NOMO-1 treated with DMSO at 0.1 percent for 48 hours (cell line): ENCODE measurements around the gene VWA1.
"Not testable (repeated sequence)": the region's sequence is repeated elsewhere in the genome, so short reads cannot be mapped to it uniquely, and the experiment has no call there.

Source experiments
- DNase-seq: peaks from one replicate; lab custom pipeline; 2025; ENCODE audit not compliant: unreplicated experiment; lab: John Stamatoyannopoulos, UW

Gene VWA1

DNA sequence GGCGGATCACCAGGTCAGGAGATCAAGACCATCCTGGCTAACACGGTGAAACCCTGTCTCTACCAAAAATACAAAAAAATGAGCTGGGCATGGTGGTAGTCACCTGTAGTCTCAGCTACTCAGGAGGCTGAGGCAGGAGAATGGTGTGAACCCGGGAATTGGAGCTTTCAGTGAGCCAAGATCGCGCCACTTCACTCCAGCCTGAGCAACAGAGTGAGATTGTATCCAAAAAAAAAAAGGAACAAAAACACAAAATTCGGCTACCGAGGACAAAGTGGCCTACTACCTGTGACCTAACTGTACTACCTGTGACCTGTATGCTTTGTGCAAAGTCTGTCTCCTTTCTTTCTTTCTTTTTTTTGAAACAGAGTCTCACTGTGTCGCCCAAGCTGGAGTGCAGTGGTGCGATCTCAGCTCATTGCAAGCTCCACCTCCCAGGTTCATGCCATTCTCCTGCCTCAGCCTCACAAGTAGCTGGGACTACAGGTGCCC is 32.5 kb upstream of the VWA1 start:
- not testable (repeated sequence) for DNase-seq

DNA sequence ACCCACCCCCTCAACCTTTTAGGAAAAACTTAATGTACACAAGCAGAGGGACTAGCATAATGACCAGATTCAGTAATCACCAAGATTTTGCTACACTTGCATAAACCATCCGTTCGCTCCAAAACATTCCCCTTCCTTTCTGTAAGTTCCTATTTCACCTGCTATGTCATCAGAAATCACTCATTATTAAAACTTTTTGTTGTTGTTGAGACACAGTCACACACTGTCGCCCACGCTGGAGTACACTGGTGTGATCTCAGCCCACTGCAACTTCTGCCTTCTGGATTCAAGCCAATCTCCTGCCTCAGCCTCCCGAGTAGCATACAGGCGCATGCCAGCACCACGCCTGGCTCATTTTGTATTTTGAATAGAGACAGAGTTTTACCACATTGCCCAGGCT is 31.8 kb upstream of the VWA1 start:
- no peak for DNase-seq

DNA sequence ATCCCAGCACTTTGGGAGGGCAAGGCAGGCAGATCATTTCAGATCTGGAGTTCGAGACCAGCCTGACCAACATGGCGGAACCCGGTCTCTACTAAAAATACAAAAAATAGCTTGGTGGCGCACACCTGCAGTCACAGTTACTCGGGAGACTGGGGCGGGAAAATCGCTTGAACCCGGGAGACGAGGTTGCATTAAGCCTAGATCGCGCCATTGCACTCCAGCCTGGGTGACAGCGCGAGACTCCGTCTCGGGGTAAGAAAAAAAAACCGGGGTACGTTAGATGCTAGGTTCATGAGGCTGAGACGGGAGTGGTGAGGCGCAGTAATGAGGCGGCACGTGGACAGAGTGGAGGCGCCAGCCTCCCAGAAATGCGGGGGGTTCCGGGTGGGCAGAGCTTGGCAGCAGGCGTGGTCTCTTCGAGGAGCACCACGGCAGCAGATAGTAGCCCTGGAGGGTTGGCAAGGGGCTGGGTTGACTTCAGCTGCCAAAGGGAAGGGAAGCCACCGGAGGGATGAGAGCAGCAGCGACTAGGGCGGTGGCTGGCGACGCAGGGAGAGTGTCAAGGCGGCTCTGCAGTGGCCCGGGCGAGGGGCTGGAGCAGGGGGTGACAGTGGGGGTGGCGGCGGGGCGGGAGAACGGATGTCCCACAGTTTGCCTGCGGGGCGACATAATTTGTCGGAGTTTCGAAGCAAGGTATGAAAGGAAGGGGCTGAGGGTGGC is 29.2 kb upstream of the VWA1 start:
- DNase-seq: no peak

DNA sequence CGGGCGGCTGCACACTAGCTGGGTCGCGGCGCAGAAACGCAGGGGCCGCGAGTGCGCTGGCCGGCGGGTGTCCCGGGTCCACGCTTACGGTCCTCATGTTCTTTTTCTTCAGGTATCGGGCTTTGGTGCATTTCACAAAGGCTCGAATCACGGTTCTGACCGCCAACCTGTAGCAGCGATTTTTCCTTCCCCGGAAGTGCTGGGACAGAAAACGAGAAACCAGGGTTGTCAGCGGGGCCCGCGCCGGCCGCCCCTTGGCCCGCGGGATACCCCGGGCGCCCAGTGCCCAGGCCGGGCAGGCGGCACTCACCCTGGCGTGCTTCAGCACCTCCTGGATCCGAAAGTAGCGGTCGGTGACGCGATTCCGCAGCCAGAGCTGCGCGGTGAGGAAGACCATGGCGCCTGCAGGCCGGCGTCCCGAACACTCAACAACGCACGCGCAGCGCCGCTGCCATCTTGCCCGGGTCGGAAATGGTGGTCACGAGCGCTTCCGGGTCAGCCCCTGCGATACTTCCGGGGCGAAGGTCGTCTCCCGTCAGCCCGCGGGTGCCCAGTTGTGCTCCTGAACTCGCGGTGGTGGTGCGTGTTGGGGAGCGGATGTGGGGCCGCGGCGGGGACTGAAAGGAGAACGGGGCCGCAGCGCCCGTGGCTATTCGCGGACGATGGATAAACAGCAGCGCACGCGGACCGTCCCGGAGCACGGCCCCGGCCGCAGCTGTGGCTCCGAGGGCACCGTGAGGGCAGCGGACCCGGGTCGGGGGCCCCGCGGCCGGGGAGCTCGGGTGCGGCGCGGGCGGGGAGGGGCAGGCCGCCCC is 28.5 kb upstream of the VWA1 start, which contains the start of gene MRPL20:
TSS of gene MRPL20 (minus strand) at position 473 of the 815 bp plus-strand sequence. CDS start at position 397, 76 bp downstream.
- DNase-seq: peak; percentile 91

DNA sequence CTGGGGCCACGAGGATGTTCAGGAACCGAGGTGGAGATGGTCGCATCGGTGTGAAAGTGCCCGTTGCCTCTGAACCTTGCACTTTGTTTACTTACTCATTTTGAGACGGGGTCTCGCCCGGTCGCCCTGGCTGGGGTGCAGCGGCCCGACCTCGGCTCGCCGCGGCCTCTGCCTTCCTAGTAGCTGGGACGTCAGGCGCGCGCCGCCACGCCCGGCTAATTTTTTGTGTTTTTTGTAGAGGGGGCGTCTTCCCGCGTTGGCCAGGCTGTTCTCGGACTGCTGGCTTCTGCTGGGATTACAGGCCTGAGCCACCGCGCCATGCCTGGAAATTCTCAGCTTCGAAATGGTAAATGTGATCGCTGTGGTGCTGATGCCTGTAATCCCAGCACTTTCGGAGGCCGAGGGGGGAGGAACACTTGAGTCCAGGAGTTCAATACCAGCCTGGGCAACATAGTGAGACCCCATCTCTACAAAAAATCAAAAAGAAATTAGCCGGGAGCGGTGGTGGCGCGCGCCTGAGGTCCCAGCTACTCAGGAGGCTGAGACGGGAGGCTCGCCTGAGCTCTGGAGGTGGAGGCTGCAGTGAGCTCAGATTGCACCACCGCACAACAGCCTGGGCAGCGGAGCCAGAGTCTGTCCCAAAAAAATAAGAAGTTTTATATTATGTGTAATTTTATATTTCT is 27.7 kb upstream of the VWA1 start:
- DNase-seq: peak; percentile 31

DNA sequence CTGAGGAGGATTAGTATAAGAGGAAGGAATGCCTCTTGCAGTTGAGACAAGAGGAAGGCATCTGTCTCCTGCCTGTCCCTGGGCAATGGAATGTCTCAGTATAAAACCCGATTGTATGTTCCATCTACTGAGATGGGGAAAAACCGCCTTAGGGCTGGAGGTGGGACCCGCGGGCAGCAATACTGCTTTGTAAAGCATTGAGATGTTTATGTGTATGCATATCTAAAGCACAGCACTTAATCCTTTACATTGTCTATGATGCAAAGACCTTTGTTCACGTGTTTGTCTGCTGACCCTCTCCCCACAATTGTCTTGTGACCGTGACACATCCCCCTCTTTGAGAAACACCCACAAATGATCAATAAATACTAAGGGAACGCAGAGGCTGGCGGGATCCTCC is 25.3 kb upstream of the VWA1 start:
- not testable (repeated sequence) for DNase-seq

DNA sequence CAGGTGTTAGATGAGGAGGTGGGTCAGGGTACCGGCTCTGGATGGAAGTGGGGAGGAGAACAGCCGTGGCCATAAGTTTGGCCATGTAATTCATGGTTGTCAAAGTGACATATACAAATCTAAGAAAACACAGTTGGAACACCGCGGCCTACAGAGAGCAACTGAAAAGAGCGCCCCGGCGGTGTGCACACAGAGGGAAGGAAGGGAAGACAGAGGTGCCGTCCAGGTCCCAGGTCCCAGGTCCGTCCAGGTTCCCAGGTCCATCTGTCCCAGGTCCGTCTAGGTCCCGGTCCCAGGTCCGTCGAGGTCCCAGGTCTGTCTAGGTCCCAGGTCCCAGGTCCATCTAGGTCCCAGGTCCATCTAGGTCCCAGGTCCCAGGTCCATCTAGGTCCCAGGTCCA is 23.9 kb upstream of the VWA1 start:
- DNase-seq: no peak

DNA sequence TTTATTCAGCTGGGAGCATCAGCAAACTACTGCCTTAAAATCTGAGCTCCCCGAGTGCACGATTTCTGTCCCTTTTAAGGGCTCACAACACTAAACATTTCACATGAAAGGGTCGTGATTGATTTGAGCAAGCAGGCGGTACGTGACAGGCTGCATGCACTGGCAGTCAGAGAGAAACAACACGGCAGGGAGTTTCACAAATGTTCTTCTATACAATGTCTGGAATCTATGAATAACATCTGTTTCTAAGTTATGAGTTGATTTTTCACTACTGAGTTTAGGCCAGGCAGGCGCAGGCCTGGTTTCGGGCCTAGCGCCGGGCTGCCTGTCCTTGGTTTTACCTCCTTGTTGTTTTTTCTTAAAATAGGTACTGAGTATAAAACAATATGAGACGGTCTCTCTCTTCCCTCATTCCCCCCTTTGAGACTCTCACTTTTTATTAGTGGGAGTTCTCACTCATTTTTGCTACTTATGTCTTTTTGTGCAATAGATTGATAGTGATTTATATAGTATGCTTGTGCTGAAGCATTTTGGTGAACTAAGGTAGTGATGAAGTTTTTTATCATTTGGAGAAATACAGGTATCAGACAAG is 23.1 kb upstream of the VWA1 start:
- not testable (repeated sequence) for DNase-seq

DNA sequence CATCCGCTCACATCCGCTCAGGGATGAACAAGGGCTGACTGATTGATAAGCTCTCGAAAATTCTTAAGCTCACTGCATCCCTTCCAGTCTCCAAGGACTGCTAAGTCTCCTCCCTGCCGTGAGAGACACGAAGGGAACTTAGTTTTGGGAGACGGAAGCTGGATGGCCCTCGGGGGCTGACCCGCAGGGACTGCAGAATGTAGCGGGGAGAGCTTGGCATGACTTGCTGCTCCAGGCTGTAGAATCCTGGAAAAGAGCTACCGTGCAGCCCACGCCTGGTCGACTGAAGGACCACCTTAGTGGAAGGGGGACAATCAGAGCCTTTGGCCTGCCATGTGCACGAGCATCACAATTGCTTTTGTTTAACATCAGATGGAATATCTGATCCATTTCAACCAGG is 19.7 kb upstream of the VWA1 start:
- DNase-seq: no peak

DNA sequence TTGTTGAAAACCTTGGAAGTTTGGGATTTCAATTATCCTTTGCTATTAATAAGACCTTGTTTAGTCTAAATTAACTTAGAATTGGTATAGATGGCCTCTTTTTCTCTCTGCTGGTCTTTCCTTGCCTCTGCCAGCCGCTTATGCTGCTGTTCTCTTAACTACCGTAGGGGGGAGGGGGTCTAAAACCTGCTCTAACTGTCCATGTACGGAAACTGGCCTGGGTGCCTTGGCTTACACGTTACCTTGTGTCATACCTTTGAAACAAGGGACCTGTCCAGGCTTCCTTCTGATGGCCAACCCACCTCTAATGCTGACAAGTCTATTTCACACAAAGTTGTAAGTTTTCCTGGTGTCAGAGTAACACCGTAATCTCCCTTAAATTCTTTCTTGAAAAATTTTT is 18.1 kb upstream of the VWA1 start:
- DNase-seq: not testable (repeated sequence)

DNA sequence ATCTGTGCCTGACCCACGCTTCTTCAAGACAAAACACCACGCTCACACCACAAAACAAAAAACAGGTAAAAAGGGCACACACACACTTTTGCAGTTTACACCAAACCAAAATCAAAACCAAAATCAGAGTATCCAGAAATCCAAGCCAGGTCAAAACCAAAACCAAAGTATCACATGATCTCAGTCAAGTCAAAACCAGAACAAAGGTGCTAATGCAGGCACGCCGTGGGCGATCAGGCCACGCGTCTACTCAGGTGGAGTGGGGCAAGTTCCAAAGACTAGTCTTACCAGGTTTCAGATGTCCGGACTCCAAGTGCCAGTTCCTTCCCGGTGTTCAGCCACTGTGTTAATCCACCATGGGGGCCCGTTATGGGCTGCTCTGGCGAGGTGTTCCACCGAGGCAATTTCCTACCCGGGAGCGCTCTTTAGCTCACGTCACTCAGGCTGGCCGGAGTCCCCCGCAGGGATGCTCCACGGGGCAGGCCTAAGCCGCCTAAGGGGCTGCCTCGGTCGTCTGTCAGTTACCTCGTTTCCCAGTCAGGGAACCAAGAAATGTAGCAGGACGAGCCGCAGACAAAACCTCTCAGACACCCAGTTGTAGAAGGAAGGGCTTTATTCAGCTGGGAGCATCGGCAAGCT is 17.5 kb upstream of the VWA1 start:
- DNase-seq: not testable (repeated sequence)

DNA sequence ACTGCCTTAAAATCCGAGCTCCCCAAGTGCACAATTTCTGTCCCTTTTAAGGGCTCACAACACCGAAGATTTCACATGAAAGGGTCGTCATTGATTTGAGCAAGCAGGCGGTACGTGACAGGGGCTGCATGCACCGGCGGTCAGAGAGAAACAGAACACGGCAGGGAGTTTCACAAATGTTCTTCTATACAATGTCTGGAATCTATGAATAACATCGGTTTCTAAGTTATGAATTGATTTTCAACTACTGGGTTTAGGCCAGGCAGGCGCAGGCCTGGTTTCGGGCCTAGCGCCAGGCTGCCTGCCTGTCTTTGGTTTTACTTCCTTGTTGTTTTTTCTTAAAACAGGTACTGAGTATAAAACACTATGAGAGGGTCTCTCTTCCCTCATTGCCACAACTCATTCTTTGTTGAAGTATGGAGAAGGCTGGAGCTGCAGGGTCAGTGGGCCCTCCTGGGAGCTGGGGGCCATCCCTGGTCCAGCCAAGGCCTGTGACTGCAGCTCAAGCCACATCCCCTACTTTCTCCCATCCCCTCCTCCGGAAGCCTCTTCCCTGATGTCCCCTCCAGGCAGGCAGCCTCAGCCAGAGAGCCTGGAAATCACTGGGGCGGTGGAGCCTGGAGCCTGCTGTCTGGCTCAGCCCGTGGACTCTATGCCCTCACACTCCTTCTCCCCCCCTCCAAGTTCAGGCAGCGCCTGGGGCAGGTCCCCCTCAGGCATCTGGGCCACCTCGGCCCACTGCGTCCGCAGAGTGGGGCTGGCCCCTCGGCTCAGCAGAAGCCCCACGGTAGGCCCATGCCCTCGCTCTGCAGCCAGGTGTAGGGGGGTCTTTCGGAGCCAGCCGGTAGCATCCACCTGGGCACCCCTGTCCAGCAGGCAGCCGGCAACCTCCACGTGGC is 16.8 kb upstream of the VWA1 start:
- DNase-seq: no peak

DNA sequence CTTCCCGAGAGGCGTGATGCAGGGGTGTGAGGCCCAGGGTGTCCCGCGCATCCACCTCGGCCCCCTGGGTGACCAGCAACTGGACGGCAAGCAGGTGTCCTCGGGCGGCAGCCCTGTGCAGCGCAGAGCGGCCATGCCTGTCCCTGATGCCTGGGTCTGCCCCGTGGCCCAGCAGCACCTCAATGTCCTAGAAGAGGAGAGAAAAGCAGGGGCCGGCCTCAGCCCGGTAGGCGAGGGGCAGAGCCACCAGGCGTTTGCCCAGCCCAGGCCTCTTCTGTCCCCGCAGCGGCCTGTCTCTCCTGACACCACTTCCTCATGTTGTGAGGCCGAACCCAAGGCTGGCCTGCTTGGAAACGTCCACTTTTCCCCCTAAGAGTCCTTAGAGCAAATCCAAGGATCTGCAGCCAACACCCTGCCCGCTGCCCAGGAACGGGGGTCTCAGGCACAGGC is 16.1 kb upstream of the VWA1 start:
- DNase-seq: no peak

DNA sequence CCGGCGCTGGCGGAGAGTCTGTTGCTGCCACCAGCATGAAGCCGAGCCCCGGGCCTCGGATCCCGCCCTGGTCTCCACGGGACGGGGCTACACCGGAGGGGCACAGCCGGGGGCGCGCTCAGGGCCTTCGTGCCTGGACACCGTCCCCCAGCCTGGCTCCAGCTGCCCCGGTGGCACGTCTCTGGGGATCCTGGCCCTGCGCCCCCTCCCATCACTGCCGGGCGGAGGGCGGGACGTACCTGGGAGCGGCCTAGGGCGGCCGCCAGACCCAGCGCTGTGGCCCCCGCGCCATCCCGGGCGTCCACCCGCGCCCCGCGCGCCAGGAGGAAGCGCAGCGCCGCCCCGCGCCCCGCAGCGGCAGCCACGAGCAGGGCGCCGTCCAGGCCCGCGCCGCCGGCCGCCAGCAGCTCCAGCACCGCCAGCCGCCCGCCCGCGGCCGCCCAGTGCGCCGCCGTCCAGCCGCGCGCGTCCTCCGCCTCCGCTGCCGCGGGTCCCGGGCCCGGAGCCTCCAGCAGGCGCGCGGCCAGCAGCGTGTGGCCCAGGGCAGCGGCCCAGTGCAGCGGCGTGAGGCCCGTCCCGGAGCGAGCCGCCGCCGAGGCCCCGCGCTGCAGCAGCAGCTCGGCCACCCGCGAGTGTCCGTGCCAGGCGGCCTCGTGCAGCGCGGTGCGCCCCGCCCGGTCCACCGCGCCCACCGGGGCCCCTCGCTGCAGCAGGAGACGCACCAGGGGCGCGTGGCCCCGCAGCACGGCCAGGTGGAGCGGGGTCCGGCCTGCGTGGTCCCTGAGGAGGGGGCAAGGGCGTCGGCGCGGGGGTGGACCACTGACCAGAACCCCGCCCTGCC is 15.5 kb upstream of the VWA1 start:
- no peak for DNase-seq

DNA sequence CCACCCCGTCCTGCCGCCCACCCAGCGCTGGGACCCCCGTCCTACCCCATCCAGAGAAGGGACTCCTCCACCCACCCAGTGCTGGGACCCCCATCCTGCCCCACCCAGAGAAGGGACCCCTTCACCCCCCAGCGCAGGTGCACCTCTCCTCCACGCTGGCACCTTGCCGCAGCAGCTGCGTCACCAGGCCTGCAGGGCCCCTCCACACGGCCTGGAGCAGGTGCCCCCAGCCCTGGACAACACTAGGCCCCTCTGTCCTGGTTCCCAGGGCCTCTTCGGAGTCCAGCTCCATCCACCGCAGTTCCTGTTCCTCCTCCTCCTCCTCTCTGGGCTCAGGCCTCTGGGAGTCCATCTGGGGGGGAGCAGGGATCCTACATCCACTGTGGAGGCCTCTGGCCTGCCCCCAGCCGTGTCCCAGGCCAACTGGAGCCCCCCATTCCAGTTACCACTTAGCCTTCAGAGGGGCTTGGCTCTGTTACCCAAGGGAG is 14.8 kb upstream of the VWA1 start:
- no peak for DNase-seq

DNA sequence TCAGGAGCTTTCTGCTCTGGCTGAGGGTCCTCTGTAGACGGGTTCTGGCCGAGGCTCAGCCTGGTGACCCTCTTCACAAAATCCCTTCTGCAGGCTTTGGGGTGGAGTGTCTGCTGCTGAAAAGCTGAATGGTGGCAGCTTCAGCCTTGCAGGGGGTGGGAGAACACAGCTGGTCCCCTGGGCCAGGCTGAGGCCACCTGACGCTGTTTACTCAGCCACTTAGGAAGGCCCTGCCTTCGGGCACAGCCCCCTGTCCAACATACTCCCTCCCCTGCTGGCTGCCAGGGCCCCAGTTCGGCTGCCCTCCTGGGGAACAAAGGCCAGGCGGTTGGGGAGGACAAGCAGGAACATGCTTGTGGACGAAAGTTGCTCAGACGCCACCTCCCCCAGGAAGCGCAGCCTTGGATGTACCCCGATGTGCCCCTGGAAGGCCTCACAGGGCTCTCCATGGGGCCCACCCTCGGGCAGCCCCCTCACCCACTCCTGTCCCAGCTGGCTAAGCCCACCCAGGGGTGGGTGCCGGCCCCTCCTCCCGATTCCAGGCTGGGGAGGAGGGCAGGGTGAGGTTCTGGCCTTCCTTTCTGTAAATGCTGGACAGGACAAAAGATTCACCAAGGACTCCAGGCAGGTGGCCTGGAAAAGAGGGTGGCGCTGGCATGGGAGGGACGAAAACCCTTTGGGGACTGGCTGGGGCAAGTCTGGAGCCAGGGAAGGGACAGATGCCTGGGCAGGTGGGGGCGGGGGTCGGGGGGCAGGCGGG is 14.2 kb upstream of the VWA1 start, which contains the start of gene ANKRD65:
TSS of gene ANKRD65 (minus strand) at position 130 of the 760 bp plus-strand sequence. CDS start 271 bp downstream, outside the sequence.
- no peak for DNase-seq

DNA sequence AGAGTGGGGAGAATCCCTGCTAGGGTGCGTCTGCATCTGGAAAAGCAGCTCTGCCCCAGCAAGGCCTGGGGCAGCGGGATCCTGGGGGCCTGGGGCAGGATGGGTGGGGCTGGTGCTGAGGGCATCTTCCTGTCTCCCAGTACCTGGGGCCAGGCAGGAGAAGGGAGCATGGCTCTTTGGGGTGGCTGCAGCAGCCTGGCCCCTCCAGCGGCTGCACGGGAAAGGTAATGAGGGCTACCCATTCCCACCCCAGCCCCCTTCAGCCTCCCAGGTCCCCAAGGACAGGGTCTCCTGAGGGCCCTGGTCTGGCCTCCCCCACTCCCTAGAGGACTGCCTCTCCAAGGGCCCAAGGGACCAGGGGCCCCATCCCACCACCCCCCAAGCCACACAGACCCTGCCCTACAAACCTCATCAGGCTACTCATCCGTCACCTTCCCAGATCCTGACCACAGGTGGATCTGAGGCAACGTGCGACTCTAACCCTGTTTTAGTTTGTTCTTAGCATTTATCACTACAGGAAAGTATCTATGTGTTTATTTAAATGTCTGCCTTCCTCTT is 13.5 kb upstream of the VWA1 start:
- DNase-seq: no peak
